OCI-LY7 (cell line): Measurements from ENCODE around the gene SNRNP48.

Experiments
- EZH2phosphoT487 ChIP-seq: fragments of 200-600 bp; sonication (generic); IDR thresholded peaks from 2 replicates; pipeline ENCODE4 v1.6.1; 2018; ENCODE audit warnings: low read depth, borderline replicate concordance, mild to moderate bottlenecking, mixed run types, antibody characterized with exemption, low read length, moderate library complexity, mixed read lengths
- TF ChIP-seq, protein P1 (sequence below): fragments of 200-600 bp; sonication (generic); conservative IDR thresholded peaks from 2 replicates; pipeline ENCODE4 v1.5.1; 2014; ENCODE audit warnings: mild to moderate bottlenecking, antibody characterized with exemption, low read length, moderate library complexity, mixed read lengths

DNA sequence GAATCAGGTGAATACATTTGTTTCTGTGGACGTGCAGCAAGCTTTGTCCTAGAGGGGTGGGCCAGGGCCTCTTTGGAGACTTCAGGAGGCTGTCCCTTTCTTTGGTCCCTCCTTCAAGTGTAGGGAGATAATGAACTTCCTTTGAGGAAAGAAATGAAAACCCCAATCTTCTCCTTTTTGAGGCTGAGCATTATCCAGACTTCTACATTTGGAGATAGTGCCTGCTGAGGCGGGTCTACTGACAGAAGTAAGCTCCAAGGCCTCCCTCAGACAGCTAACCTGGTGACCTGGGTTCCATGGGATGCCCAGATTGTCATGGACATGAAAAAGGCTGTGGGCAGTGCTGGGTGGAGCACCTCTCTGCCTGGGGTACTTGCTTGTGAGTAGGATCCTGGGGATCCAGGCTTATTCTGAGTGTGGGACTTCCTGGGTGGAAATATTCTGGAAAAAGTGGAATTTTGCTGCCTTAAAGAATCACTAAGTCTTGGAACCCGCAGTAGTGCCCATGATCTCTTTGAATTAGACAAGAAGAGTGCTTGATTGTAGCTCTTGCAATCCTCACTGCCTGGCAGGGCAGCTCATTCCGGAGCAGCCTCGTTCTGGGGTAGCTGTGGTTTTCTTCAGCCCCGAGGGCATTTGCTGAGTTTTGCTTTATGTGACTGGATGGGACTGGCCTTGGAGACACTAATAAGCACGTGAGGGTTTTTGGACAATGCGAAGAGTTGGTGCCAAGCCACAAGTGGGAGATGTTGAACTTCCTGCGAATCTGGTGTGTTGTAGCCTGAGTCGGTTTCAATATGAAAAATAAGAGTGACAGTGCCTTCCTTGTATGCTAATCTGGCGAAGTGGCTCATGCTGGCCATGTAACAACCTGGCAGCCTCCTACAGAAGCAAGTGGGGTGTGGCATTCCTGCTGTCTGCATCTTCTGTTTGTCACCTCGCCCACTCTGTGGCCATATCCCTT is 28.1 kb downstream of the SNRNP48 start:
- TF ChIP-seq, protein P1, sequence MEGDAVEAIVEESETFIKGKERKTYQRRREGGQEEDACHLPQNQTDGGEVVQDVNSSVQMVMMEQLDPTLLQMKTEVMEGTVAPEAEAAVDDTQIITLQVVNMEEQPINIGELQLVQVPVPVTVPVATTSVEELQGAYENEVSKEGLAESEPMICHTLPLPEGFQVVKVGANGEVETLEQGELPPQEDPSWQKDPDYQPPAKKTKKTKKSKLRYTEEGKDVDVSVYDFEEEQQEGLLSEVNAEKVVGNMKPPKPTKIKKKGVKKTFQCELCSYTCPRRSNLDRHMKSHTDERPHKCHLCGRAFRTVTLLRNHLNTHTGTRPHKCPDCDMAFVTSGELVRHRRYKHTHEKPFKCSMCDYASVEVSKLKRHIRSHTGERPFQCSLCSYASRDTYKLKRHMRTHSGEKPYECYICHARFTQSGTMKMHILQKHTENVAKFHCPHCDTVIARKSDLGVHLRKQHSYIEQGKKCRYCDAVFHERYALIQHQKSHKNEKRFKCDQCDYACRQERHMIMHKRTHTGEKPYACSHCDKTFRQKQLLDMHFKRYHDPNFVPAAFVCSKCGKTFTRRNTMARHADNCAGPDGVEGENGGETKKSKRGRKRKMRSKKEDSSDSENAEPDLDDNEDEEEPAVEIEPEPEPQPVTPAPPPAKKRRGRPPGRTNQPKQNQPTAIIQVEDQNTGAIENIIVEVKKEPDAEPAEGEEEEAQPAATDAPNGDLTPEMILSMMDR, result no peak
- TF ChIP-seq EZH2phosphoT487, result no peak
